Choroid plexus epithelial cell (primary cell): ENCODE measurements around the gene MGAT2.

ENCODE experiments used
- DNase-seq: peaks from one replicate; pipeline ENCODE4 v3.0.0-alpha.2; 2010; ENCODE audit warnings: low read depth
- H3K4me3 ChIP-seq: 2 replicates; pipeline ENCODE4 v1.5.1; 2011; ENCODE audit warnings: low read depth, mild to moderate bottlenecking, control low read depth, low read length, moderate library complexity
- TF ChIP-seq, protein P1 (sequence below): conservative IDR thresholded peaks from 2 replicates; pipeline ENCODE4 v1.5.1; 2011; ENCODE audit warnings: low read depth, mild to moderate bottlenecking, control low read depth, inconsistent platforms, low read length, moderate library complexity

Gene MGAT2

DNA sequence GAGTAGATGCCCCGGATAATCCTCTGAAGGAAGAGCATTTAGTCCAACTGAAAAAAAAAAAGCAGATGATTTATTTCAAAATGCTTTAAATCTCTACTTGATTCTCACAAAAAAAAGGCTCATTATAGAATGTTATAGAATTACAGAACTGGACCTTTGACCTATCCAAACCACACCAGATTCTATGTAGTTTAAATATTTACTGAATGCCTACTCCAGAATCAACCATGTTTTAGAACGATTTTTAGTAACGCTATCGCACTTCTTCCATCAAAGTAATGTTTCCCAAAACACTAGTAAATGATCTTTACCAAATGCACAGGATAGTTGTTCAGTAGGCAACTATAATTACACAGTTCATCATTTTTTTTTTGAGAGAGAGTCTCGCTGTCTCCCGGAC, 37.0 kb upstream of the MGAT2 start:
- TF ChIP-seq, protein P1, sequence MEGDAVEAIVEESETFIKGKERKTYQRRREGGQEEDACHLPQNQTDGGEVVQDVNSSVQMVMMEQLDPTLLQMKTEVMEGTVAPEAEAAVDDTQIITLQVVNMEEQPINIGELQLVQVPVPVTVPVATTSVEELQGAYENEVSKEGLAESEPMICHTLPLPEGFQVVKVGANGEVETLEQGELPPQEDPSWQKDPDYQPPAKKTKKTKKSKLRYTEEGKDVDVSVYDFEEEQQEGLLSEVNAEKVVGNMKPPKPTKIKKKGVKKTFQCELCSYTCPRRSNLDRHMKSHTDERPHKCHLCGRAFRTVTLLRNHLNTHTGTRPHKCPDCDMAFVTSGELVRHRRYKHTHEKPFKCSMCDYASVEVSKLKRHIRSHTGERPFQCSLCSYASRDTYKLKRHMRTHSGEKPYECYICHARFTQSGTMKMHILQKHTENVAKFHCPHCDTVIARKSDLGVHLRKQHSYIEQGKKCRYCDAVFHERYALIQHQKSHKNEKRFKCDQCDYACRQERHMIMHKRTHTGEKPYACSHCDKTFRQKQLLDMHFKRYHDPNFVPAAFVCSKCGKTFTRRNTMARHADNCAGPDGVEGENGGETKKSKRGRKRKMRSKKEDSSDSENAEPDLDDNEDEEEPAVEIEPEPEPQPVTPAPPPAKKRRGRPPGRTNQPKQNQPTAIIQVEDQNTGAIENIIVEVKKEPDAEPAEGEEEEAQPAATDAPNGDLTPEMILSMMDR: no peak
- no peak for DNase-seq
- peak overlapping the region; percentile 6 for H3K4me3 ChIP-seq

DNA sequence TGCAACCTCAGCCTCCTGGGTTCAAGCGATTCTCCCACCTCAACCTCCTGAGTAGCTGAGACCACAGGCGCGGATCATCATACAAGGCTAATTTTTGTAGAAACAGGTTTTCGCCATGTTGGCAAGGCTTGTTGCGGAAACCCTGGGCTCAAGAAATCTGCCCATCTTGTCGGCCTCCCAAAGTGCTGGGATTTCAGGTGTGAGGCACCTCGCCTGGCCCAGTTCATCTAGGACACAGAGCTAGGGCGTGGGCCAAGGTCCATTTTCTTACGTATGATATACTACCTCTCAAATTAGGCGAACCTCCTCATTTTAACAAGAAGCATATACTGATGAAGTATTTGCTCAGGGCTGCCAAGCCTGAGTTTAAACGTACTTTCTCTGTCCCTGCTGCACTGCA, 36.5 kb upstream of the MGAT2 start:
- DNase-seq: no peak
- peak overlapping the region; percentile 78 for H3K4me3 ChIP-seq
- TF ChIP-seq, protein P1: no peak

DNA sequence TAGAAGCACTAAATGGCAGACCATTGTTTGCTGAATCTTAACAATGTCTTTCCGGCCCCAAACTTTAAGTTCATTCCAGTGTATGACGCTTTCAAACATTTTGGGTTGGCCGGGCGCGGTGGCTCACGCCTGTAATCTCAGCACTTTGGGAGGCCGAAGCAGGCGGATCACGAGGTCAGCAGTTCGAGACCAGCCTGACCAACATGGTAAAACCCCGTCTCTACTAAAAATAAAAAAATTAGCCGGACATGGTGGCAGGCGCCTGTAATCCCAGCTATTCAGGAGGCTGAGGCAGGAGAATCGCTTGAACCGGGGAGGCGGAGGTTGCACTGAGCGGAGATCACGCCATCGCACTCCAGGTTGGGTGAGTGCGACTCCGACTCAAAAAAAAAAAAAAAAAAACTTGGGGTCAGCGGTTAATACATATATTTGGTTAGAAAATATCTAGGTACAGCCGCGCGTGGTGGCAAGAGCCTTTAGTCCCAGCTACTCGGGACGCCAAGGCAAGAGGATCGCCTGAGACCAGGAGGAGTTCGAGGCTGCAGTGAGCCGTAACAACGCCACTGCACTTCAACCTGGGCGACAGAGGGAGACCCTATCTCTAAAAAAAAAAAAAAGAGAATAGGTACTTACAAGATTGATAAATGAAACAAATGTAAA, 35.5 kb upstream of the MGAT2 start:
- peak; percentile 20 for DNase-seq
- peak overlapping the region; percentile 78 for H3K4me3 ChIP-seq

DNA sequence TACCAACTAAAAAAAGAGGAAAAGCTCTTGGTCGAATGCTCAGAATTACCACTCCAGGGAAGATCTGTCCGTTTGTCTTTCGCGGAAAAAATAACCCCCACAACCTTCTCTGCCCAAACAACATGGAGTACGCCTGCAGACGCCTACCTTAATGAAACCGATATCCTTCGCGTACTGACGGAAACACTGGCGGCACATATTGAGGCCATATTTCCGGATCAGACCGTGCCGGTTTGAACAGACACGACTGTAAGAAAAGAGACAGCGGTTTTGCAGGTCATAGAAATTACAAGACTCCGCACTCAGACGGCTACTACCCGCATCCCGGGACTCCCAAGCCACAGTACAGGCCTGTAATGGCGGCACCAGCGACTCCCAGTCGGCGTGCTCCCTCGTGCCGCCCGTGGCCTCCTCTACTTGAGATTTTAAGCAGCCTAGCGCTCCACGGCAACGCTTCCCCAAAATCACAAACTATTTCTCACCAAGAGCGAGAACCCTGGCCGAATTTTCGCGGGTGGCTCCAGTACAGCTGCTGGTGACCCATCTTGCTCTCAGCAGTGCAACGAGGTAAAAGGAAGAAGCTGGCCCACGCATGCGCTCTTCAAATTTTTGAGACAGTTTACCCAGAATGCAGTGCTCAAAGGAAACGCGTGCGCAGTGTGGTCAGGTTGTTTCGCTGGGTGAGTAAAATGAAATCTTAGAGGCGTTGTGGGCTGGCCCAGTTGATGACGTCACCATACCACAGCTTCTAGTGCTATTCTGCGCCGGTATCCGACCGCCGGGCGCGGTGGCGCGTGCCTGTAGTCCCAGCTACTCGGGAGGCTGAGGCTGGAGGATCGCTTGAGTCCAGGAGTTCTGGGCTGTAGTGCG, 34.6 kb upstream of the MGAT2 start, which contains the start of gene RPS29:
RPS29 (minus strand) TSS at position 578 of the 870 bp plus-strand sequence; CDS start at position 544, 34 bp downstream.
- TF ChIP-seq, protein P1: no peak
- H3K4me3 ChIP-seq: peak within 1 kb of the TSS; percentile 78
- DNase-seq: peak; percentile 100

DNA sequence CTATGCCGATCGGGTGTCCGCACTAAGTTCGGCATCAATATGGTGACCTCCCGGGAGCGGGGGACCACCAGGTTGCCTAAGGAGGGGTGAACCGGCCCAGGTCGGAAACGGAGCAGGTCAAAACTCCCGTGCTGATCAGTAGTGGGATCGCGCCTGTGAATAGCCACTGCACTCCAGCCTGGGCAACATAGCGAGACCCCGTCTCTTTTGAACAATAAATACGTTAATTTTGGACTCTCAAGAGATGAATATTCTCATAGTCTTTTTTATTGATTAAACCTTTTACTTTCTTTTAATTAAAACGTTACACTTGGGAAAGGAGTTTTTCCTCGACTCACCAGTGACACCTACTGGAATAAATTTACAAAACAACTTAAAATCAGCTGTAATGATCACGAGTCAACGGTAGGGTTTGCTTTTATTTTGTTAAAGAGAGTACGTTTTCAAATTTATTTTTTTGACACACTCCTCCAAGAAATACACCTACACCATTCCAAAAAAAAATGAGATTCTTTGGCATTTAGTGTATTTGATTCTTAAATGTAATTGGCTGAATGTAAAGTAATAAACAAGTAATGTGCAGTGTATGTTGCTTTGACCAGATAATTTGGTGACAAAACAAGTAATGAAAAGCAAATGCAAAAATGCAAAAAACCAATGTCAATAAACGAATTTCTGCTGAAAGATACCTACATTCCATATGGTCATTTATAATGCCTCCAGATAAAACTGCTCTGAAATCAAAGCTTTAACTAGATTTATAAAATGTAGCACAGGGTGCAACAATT, 33.7 kb upstream of the MGAT2 start:
- H3K4me3 ChIP-seq: peak overlapping the region; percentile 37
- TF ChIP-seq, protein P1: peak; percentile 61
- DNase-seq: peak; percentile 84

DNA sequence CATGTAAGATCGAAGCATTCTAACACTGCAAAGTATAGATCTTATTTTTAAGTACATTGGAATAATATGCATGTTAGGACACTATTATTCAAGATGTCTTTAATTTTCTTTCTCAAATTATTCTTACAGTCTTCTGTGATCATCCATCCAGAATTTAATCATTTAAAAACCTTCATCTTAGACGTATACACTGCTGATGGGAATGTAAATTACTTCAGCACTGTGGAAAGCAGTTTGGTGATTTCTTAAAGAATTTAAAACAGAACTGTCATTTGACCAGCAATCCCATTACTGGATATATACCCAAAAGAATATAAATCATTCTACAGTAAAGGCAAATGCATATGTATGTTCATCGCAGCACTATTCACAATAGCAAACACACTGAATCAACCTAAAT, 31.2 kb upstream of the MGAT2 start:
- H3K4me3 ChIP-seq: no peak overlapping the region
- TF ChIP-seq, protein P1: no peak
- no peak for DNase-seq

DNA sequence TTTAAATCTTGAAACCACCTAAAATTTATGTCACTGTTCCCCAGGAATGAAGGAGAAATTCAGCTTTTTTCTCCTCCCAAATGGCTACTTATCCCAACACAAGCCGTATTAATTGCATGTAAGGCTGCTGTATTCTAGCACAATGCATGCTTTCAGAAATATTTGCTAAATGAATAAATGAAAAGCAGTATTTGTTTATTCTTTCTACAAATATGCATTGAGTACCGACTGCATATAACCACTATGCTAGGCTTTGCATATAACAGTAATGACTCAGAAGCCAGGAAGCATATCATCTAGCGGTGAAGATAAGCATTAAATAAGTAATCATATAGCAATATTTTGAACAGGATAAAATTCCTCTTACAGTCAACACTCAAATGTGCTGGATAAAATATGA, 27.6 kb upstream of the MGAT2 start:
- peak; percentile 75 for DNase-seq

More for the DNA sequence above, 27.6 kb upstream of the MGAT2 start:
- H3K4me3 ChIP-seq: no peak overlapping the region
- TF ChIP-seq, protein P1: no peak
